HepG2 (cell line): ENCODE results near the gene SRSF3. TPM values are rescaled to one million over a fixed set of nuclear protein-coding genes. Genes with fewer than 3 reads are reported as not detected.

Experiments used
- AGO2 ChIP-seq: fragments of 200-400 bp; formaldehyde crosslinking; optimal IDR thresholded peaks from 2 replicates; pipeline ENCODE3; 2017; ENCODE audit warnings: mild to moderate bottlenecking, low read depth, low read length, moderate library complexity
- ARNT2 ChIP-seq: sonication (generic); formaldehyde crosslinking; IDR thresholded peaks from 2 replicates; pipeline ENCODE4 v1.8.0; 2022; ENCODE audit warnings: mild to moderate bottlenecking, low read depth, missing genetic modification reagents, moderate library complexity
- BORCS8-MEF2B ChIP-seq: sonication (generic); formaldehyde crosslinking; IDR thresholded peaks from 2 replicates; pipeline ENCODE4 v1.8.0; 2022; ENCODE audit warnings: mild to moderate bottlenecking, missing genetic modification reagents
- GABPA ChIP-seq, 2 experiments: IDR thresholded peaks; 2 replicates each; pipeline ENCODE4 v1.6.1; 2011 to 2016; ENCODE audit warnings: low read depth in 2 of 2, low read length in 1 of 2, missing biosample characterization in 1 of 2, missing genetic modification characterization in 1 of 2
- HOXA5 ChIP-seq: sonication (generic); formaldehyde crosslinking; IDR thresholded peaks from 2 replicates; pipeline ENCODE4 v1.4.0; 2020; ENCODE audit warnings: missing genetic modification reagents
- JUNB ChIP-seq: sonication (generic); formaldehyde crosslinking; IDR thresholded peaks from 2 replicates; pipeline ENCODE4 v1.8.0; 2022; ENCODE audit warnings: missing genetic modification reagents, mild to moderate bottlenecking, borderline replicate concordance
- MAF1 ChIP-seq: sonication (generic); formaldehyde crosslinking; IDR thresholded peaks from 2 replicates; pipeline ENCODE4 v1.5.0; 2020; ENCODE audit warnings: missing genetic modification reagents, borderline replicate concordance
- MEF2D ChIP-seq: sonication (generic); formaldehyde crosslinking; IDR thresholded peaks from 2 replicates; pipeline ENCODE4 v1.5.1; 2020; ENCODE audit warnings: mild to moderate bottlenecking, missing genetic modification reagents
- MLLT10 ChIP-seq: sonication (generic); formaldehyde crosslinking; IDR thresholded peaks from 2 replicates; pipeline ENCODE4 v1.4.0; 2020; ENCODE audit warnings: missing genetic modification reagents
- MTF2 ChIP-seq: sonication (generic); formaldehyde crosslinking; IDR thresholded peaks from 2 replicates; pipeline ENCODE4 v1.5.0; 2020; ENCODE audit warnings: missing genetic modification reagents, borderline replicate concordance
- RFXANK ChIP-seq: IDR thresholded peaks from 2 replicates; pipeline ENCODE4 v1.6.1; 2016
- SAFB2 ChIP-seq: sonication (generic); formaldehyde crosslinking; IDR thresholded peaks from 2 replicates; pipeline ENCODE4 v1.5.1; 2020; ENCODE audit warnings: missing genetic modification reagents, low read depth, mild to moderate bottlenecking, borderline replicate concordance
- TARDBP ChIP-seq: sonication (generic); formaldehyde crosslinking; IDR thresholded peaks from 2 replicates; pipeline ENCODE4 v1.8.0; 2022; ENCODE audit warnings: mild to moderate bottlenecking, missing genetic modification reagents
- ZNF30 ChIP-seq: sonication (generic); formaldehyde crosslinking; IDR thresholded peaks from 2 replicates; pipeline ENCODE4 v1.5.0; 2020; ENCODE audit warnings: mild to moderate bottlenecking, missing genetic modification reagents
- ZNF34 ChIP-seq: sonication (generic); formaldehyde crosslinking; IDR thresholded peaks from 2 replicates; pipeline ENCODE4 v1.4.0; 2020; ENCODE audit warnings: mild to moderate bottlenecking, missing genetic modification reagents, borderline replicate concordance
- ZNF572 ChIP-seq: sonication (generic); formaldehyde crosslinking; IDR thresholded peaks from 2 replicates; pipeline ENCODE4 v1.5.1; 2020; ENCODE audit warnings: mild to moderate bottlenecking, missing genetic modification reagents
- ZNF749 ChIP-seq: sonication (generic); formaldehyde crosslinking; IDR thresholded peaks from 2 replicates; pipeline ENCODE4 v1.8.0; 2022; ENCODE audit warnings: mild to moderate bottlenecking, missing genetic modification reagents, moderate library complexity, borderline replicate concordance
- ZNF788 ChIP-seq: sonication (generic); formaldehyde crosslinking; IDR thresholded peaks from 2 replicates; pipeline ENCODE4 v1.5.0; 2020; ENCODE audit warnings: mild to moderate bottlenecking, missing genetic modification reagents, borderline replicate concordance
- polyA plus RNA-seq, 8 experiments: library from polyadenylated mRNA; depleted of rRNA in 3 of 8; stranded (reverse) in 7 of 8; unstranded in 1 of 8; fragments of >200 nt; fragmentation: Illumina TruSeq in 4 of 8; extraction: Trizol in 4 of 8; gene quantifications; 2 replicates each; pipeline versions ENCODE4 v1.2.1 to v1.2.3, GENCODE V29; 2011 to 2016; ENCODE audit warnings: low read depth in 4 of 8, missing spikeins in 1 of 8, mixed read lengths in 1 of 8; ENCODE audit not compliant: insufficient read depth in 1 of 8
- total RNA-seq, 5 experiments: library from RNA; depleted of rRNA; stranded (reverse); fragments of >200 nt; fragmentation: Illumina TruSeq; extraction: Trizol; gene quantifications; 2 replicates each; pipeline ENCODE4 v1.2.3, GENCODE V29; 2016; ENCODE audit warnings: low read depth in 1 of 5
- TF ChIP-seq, protein P1 (sequence below): sonication (generic); formaldehyde crosslinking; IDR thresholded peaks from 2 replicates; pipeline ENCODE4 v1.4.0; 2020; ENCODE audit warnings: missing genetic modification reagents
- TF ChIP-seq, protein P2 (sequence below): IDR thresholded peaks from 2 replicates; pipeline ENCODE4 v1.6.1; 2016
- TF ChIP-seq, protein P3 (sequence below): sonication (generic); formaldehyde crosslinking; IDR thresholded peaks from 2 replicates; pipeline ENCODE4 v1.4.0; 2020; ENCODE audit warnings: mild to moderate bottlenecking, missing genetic modification reagents, borderline replicate concordance
- TF ChIP-seq, protein P4 (sequence below): sonication (generic); formaldehyde crosslinking; IDR thresholded peaks from 2 replicates; pipeline ENCODE4 v1.4.0; 2020; ENCODE audit warnings: missing genetic modification reagents, mild to moderate bottlenecking, borderline replicate concordance

The SRSF3 gene
- total and polyA plus RNA-seq, 2 of the 13 experiments (the other 11 are each of a cell fraction or from before 2014, with no cell fraction given), result 206 to 684 TPM

DNA sequence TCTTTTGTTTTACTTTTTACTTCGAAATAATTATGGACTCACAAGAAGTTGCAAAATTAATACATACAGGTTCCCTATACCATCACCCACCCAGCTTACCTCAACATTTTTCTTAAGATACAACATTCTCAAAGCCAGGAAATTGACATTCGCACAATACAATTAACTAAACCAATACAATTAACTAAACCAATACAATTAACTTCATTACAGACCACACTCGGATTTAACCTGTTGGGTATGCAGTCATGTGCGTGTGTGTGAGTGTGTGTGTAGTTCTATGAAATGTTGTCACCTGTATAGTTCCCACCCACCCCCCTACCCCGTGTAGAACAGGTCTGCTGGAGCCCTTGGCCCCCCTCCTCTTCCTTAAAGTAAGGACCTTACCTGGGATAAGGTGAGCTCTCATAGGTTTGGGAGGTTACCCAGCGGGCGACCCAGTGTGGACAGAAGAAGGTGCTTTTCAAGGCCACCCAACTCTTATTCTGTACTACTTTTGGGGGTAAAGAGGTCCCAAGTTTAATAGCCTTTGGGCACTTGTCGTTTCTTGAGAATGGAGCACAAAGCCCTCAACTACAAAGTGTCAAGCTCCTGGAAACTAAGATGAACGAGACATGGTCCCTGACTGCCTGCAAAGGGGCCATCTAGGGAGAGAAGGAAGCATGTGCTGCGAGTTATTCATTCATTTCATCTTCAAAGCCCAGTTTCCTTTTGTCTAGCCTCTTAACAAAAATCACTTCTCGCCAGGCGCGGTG is 46.3 kb upstream of the SRSF3 start (continued):
- TF ChIP-seq ZNF30 (CRISPR knock-in tag) (no peak), ZNF572 (CRISPR knock-in tag) (no peak), BORCS8-MEF2B (CRISPR knock-in tag) (no peak), RFXANK (CRISPR knock-in tag) (no peak), HOXA5 (no peak), JUNB (CRISPR knock-in tag) (no peak), ZNF788 (CRISPR knock-in tag) (no peak), TARDBP (CRISPR knock-in tag) (no peak), GABPA (IDR thresholded peaks at IDR 0.05; ENCODE audit: low read depth, low read length) (no peak), GABPA (CRISPR knock-in tag; IDR thresholded peaks at IDR 0.05; ENCODE audit: low read depth) (no peak), ZNF34 (CRISPR knock-in tag) (no peak), SAFB2 (CRISPR knock-in tag) (0 out of 2 replicates have a peak, but pooled peaks have one; percentile 8), ARNT2 (CRISPR knock-in tag) (no peak), MLLT10 (no peak), MEF2D (CRISPR knock-in tag) (no peak), ZNF749 (CRISPR knock-in tag) (0 out of 2 replicates have a peak, but pooled peaks have one; percentile 0), MAF1 (CRISPR knock-in tag) (no peak), MTF2 (CRISPR knock-in tag) (no peak), AGO2 (no peak)
- TF ChIP-seq, protein P1, sequence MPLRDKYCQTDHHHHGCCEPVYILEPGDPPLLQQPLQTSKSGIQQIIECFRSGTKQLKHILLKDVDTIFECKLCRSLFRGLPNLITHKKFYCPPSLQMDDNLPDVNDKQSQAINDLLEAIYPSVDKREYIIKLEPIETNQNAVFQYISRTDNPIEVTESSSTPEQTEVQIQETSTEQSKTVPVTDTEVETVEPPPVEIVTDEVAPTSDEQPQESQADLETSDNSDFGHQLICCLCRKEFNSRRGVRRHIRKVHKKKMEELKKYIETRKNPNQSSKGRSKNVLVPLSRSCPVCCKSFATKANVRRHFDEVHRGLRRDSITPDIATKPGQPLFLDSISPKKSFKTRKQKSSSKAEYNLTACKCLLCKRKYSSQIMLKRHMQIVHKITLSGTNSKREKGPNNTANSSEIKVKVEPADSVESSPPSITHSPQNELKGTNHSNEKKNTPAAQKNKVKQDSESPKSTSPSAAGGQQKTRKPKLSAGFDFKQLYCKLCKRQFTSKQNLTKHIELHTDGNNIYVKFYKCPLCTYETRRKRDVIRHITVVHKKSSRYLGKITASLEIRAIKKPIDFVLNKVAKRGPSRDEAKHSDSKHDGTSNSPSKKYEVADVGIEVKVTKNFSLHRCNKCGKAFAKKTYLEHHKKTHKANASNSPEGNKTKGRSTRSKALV (CRISPR knock-in tag), result peak; percentile 45; the same call in 1 of the 2 replicates
- TF ChIP-seq, protein P2, sequence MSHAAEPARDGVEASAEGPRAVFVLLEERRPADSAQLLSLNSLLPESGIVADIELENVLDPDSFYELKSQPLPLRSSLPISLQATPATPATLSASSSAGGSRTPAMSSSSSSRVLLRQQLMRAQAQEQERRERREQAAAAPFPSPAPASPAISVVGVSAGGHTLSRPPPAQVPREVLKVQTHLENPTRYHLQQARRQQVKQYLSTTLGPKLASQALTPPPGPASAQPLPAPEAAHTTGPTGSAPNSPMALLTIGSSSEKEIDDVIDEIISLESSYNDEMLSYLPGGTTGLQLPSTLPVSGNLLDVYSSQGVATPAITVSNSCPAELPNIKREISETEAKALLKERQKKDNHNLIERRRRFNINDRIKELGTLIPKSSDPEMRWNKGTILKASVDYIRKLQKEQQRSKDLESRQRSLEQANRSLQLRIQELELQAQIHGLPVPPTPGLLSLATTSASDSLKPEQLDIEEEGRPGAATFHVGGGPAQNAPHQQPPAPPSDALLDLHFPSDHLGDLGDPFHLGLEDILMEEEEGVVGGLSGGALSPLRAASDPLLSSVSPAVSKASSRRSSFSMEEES (CRISPR knock-in tag), result no peak
- TF ChIP-seq, protein P3, sequence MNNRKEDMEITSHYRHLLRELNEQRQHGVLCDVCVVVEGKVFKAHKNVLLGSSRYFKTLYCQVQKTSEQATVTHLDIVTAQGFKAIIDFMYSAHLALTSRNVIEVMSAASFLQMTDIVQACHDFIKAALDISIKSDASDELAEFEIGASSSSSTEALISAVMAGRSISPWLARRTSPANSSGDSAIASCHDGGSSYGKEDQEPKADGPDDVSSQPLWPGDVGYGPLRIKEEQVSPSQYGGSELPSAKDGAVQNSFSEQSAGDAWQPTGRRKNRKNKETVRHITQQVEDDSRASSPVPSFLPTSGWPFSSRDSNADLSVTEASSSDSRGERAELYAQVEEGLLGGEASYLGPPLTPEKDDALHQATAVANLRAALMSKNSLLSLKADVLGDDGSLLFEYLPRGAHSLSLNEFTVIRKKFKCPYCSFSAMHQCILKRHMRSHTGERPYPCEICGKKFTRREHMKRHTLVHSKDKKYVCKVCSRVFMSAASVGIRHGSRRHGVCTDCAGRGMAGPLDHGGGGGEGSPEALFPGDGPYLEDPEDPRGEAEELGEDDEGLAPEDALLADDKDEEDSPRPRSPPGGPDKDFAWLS, result no peak
- TF ChIP-seq, protein P4, sequence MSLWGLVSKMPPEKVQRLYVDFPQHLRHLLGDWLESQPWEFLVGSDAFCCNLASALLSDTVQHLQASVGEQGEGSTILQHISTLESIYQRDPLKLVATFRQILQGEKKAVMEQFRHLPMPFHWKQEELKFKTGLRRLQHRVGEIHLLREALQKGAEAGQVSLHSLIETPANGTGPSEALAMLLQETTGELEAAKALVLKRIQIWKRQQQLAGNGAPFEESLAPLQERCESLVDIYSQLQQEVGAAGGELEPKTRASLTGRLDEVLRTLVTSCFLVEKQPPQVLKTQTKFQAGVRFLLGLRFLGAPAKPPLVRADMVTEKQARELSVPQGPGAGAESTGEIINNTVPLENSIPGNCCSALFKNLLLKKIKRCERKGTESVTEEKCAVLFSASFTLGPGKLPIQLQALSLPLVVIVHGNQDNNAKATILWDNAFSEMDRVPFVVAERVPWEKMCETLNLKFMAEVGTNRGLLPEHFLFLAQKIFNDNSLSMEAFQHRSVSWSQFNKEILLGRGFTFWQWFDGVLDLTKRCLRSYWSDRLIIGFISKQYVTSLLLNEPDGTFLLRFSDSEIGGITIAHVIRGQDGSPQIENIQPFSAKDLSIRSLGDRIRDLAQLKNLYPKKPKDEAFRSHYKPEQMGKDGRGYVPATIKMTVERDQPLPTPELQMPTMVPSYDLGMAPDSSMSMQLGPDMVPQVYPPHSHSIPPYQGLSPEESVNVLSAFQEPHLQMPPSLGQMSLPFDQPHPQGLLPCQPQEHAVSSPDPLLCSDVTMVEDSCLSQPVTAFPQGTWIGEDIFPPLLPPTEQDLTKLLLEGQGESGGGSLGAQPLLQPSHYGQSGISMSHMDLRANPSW (CRISPR knock-in tag), result no peak
